Fibroblast of villous mesenchyme (primary cell): ENCODE data around the gene SDHD. TPM values are rescaled to one million over a fixed set of nuclear protein-coding genes. Genes with fewer than 3 reads are reported as not detected.

Source experiments
- DNase-seq: peaks from one replicate; pipeline ENCODE4 v3.0.0-alpha.2; 2010; ENCODE audit warnings: low read depth
- H3K4me3 ChIP-seq: 2 replicates; pipeline ENCODE4 v1.5.1; 2011; ENCODE audit warnings: low read depth, mild to moderate bottlenecking, low read length
- total RNA-seq: library from RNA; depleted of rRNA; stranded (reverse); fragments of >200 nt; gene quantifications from 2 replicates; pipeline ENCODE4 v1.2.3, GENCODE V29; 2012
- TF ChIP-seq, protein P1 (sequence below): IDR thresholded peaks from 2 replicates; pipeline ENCODE4 v1.5.1; 2012; ENCODE audit warnings: low read depth, mild to moderate bottlenecking, low read length; ENCODE audit not compliant: insufficient read depth

The SDHD gene
- total RNA-seq, 1 donor = 140 TPM

DNA sequence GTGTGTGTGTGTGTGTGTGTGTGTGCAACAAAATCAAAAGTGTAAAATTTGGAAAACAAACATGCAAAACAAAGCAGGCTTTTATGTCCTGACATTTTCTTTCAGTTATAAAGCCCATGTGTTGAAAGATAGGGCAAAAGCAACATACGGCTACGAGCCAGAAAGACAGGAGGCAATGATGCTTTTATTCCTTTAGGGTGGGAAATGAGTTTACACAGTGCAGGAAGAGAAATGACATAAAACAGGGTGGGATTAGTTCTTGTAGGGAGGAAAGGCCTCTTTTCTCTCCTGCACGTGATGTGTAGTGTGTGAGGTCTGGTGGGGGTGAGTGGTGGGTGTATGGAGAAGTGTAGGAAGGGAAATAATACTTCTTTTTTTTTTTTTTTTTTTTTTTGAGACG is 47.8 kb downstream of the SDHD start:
- no peak for DNase-seq
- TF ChIP-seq, protein P1, sequence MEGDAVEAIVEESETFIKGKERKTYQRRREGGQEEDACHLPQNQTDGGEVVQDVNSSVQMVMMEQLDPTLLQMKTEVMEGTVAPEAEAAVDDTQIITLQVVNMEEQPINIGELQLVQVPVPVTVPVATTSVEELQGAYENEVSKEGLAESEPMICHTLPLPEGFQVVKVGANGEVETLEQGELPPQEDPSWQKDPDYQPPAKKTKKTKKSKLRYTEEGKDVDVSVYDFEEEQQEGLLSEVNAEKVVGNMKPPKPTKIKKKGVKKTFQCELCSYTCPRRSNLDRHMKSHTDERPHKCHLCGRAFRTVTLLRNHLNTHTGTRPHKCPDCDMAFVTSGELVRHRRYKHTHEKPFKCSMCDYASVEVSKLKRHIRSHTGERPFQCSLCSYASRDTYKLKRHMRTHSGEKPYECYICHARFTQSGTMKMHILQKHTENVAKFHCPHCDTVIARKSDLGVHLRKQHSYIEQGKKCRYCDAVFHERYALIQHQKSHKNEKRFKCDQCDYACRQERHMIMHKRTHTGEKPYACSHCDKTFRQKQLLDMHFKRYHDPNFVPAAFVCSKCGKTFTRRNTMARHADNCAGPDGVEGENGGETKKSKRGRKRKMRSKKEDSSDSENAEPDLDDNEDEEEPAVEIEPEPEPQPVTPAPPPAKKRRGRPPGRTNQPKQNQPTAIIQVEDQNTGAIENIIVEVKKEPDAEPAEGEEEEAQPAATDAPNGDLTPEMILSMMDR = no peak
- H3K4me3 ChIP-seq = no peak overlapping the region

DNA sequence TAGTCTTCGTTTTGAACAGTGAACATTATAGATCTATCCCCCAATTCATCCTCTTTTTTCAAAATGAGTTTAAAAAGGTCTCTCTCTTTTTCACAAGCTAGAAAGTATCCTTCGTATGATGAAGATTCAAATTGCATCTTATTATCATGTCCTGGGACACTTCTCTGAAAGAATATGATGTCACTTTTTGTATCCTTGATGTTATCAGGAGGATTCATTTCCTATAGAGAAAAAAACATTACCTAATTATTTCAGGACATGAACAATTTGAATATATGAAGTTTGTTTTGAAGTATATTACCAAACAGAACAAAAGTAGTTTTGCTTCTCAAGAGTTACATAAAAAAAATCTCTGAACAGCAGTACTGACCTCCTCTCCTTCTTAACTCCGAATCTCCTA is 56.9 kb downstream of the SDHD start:
- TF ChIP-seq, protein P1 = no peak
- H3K4me3 ChIP-seq = no peak overlapping the region
- DNase-seq = no peak

Other genes starting within 250 kb of the SDHD start
- gene ALG9, start 215.3 kb upstream of the SDHD start, total RNA-seq = 35.8 and 49.7 TPM in 2 replicates
- gene FDXACB1, start 207.7 kb upstream of the SDHD start, total RNA-seq = 2.3 and 4.3 TPM in 2 replicates
- gene CFAP68, start 207.3 kb upstream of the SDHD start, total RNA-seq = 4.3 and 7.7 TPM in 2 replicates
- gene CRYAB, start 175.1 kb upstream of the SDHD start, total RNA-seq = 11.0 and 20.7 TPM in 2 replicates
- gene HSPB2, start 174.1 kb upstream of the SDHD start, total RNA-seq = 0.43 and 0.64 TPM in 2 replicates
- gene C11orf52, start 168.0 kb upstream of the SDHD start, total RNA-seq = 0.32 and 0.86 TPM in 2 replicates
- 27.1 and 30.2 TPM in 2 replicates for gene DIXDC1, start 149.5 kb upstream of the SDHD start, total RNA-seq
- gene DLAT, start 61.5 kb upstream of the SDHD start, total RNA-seq = 49.6 and 56.6 TPM in 2 replicates
- 1.3 and 2.6 TPM in 2 replicates for gene PIH1D2, start 12.9 kb upstream of the SDHD start, total RNA-seq
- 20.6 and 30.7 TPM in 2 replicates for gene NKAPD1, start 12.6 kb upstream of the SDHD start, total RNA-seq
- 57.0 and 64.3 TPM in 2 replicates for gene TIMM8B, start 117 bp upstream of the SDHD start, total RNA-seq
- 1.6 and 2.2 TPM in 2 replicates for gene IL18, start 77.2 kb downstream of the SDHD start, total RNA-seq
- 0.32 TPM in 1 of 2 replicates, not detected in the other for gene TEX12, start 80.5 kb downstream of the SDHD start, total RNA-seq
- gene BCO2, start 88.6 kb downstream of the SDHD start, total RNA-seq = 0.97 and 3.0 TPM in 2 replicates
- 59.9 and 67.8 TPM in 2 replicates for gene PTS, start 139.6 kb downstream of the SDHD start, total RNA-seq
- not detected in 2 replicates for gene PLET1, start 174.0 kb downstream of the SDHD start, total RNA-seq